ENCODE data around the gene ZFHX3. TPM values are rescaled to one million over a fixed set of nuclear protein-coding genes. Genes with fewer than 3 reads are reported as not detected.

Gene ZFHX3
- total and polyA plus RNA-seq, 2 of the 8 experiments (the other 6 are each of a cell fraction or from before 2014, with no cell fraction given) = 0.08 to 0.99 TPM

GRCh38 chr16:72934636-72935403, 113.1 kb downstream of the ZFHX3 start:
- 91% methylated on average over 17 of the region's 17 CpGs; no CpG with 5 or more reads in 1 of the 2 experiments for WGBS, 2 experiments (ENCODE audit: extremely low coverage in 1 of 2, insufficient coverage in 1 of 2, insufficient read length in 1 of 2, insufficient replicate concordance in 2 of 2, low coverage in 1 of 2, low lambda C conversion rate in 2 of 2, missing lambda C conversion rate in 1 of 2)
- no peak for TF ChIP-seq EZH2 (IDR thresholded peaks at IDR 0.05; ENCODE audit: low read depth, low read length, severe bottlenecking)
- no peak for TF ChIP-seq POLR2AphosphoS5 (IDR thresholded peaks at IDR 0.05; ENCODE audit: low read depth, low read length)
- no peak for TF ChIP-seq CTCF (IDR thresholded peaks at IDR 0.05; ENCODE audit: control extremely low read depth in 1 of 3, insufficient read depth in 1 of 3, low read depth in 1 of 3, low read length in 3 of 3)
- no peak for TF ChIP-seq RNF2 (IDR thresholded peaks at IDR 0.05; ENCODE audit: borderline replicate concordance, low read depth, low read length, missing control alignments, poor library complexity, severe bottlenecking)

More at GRCh38 chr16:72934636-72935403, 113.1 kb downstream of the ZFHX3 start:
- Histone ChIP-seq H2BK20ac (ENCODE audit: low read length) (no peak overlapping the region), H2AFZ (ENCODE audit: low read length) (no peak overlapping the region), H3K23ac (ENCODE audit: insufficient read length) (no peak overlapping the region), H3K23me2 (ENCODE audit: low read depth, low read length) (no peaks in the 10 kb centered on the region), H4K8ac (ENCODE audit: extremely low read depth, insufficient read depth, low read length) (no peak overlapping the region), H3K18ac (ENCODE audit: extremely low read depth, low read length) (no peak overlapping the region), H3K56ac (replicated peaks; ENCODE audit: insufficient read length, low read depth, low read length) (no peak overlapping the region), H3K4me1 (replicated peaks in 1 of 4; ENCODE audit: control insufficient read depth in 3 of 4, insufficient read depth in 4 of 4, low read length in 3 of 4) (peaks cover 6 to 19% (median 9%) of the 10 kb centered on the region in 4 experiments; a peak in 6 of 7 replicates), H3K27me3 (replicated peaks in 1 of 4; ENCODE audit: control insufficient read depth in 3 of 4, extremely low read depth in 1 of 4, insufficient read depth in 3 of 4, low read length in 3 of 4) (no peaks in the 10 kb centered on the region), H3K4me3 (ENCODE audit: extremely low read depth in 1 of 4, insufficient read depth in 2 of 4, low read depth in 3 of 4, low read length in 4 of 4) (no peak overlapping the region), H3K79me2 (ENCODE audit: control insufficient read depth in 1 of 2, insufficient read depth in 2 of 2, low read length in 2 of 2) (no peaks in the 10 kb centered on the region), H2BK5ac (ENCODE audit: low read depth, low read length) (no peak overlapping the region), H3K4ac (replicated peaks; ENCODE audit: insufficient read length, low read depth, low read length) (no peak overlapping the region), H4K91ac (replicated peaks; ENCODE audit: insufficient read length, low read length) (no peak overlapping the region), H3K4me2 (ENCODE audit: insufficient read depth in 1 of 2, low read depth in 2 of 2, low read length in 2 of 2) (no peak overlapping the region), H3K79me1 (ENCODE audit: low read depth, low read length) (no peaks in the 10 kb centered on the region), H3K9me3 (ENCODE audit: insufficient read depth in 2 of 2, low read depth in 1 of 2, low read length in 1 of 2) (no peaks in the 10 kb centered on the region), H2AK5ac (ENCODE audit: low read depth, low read length) (no peak overlapping the region), H4K20me1 (replicated peaks in 1 of 2; ENCODE audit: control insufficient read depth in 1 of 2, insufficient read depth in 2 of 2, low read length in 2 of 2) (no peaks in the 10 kb centered on the region), H4K5ac (ENCODE audit: insufficient read length, low read depth, low read length) (no peak overlapping the region), H3K36me3 (ENCODE audit: control insufficient read depth in 2 of 4, insufficient read depth in 4 of 4, low read length in 3 of 4) (no peaks in the 10 kb centered on the region), H3K9ac (replicated peaks in 1 of 4; ENCODE audit: extremely low read depth in 1 of 4, low read depth in 3 of 4, low read length in 3 of 4) (no peak overlapping the region), H3K27ac (ENCODE audit: low read depth, low read length) (no peak overlapping the region), H2BK12ac (ENCODE audit: low read depth, low read length) (no peak overlapping the region), H2BK120ac (replicated peaks; ENCODE audit: low read depth, low read length) (no peak overlapping the region), H3K14ac (ENCODE audit: insufficient read length) (no peak overlapping the region), H2BK15ac (ENCODE audit: low read length) (no peak overlapping the region)
- ChIA-PET POLR2A (ENCODE audit: partially characterized antibody) (interaction anchor here (0.7 kb wide), 1 partner anchor 38 kb away, joined by 3 read pairs; no protein-coding TSS in a partner anchor), CTCF (ENCODE audit: partially characterized antibody) (interaction anchor here (0.6 to 2.5 kb wide), 6 partner anchors 11 to 262 kb away, joined by 3 to 5 read pairs (median 4); no protein-coding TSS in a partner anchor)
- DNase-seq (ENCODE audit: low read depth in 1 of 2, low spot score in 2 of 2) (no peak), FAIRE-seq (no peak)
